ENCODE results near the gene FOLR1.

FOLR1 gene

GRCh38 chr11:72232260-72233055 is 40.5 kb downstream of the FOLR1 start:
- H3K9me2 ChIP-seq (replicated peaks; ENCODE audit: insufficient read depth, low read length), result no peaks in the 10 kb centered on the region
- TF ChIP-seq EZH2 (optimal IDR thresholded peaks at IDR 0.05; ENCODE audit: low read depth, low read length) (no peak), EZH2phosphoT487 (IDR thresholded peaks at IDR 0.05; ENCODE audit: low read length) (no peak)
- TF ChIP-seq, protein P1, sequence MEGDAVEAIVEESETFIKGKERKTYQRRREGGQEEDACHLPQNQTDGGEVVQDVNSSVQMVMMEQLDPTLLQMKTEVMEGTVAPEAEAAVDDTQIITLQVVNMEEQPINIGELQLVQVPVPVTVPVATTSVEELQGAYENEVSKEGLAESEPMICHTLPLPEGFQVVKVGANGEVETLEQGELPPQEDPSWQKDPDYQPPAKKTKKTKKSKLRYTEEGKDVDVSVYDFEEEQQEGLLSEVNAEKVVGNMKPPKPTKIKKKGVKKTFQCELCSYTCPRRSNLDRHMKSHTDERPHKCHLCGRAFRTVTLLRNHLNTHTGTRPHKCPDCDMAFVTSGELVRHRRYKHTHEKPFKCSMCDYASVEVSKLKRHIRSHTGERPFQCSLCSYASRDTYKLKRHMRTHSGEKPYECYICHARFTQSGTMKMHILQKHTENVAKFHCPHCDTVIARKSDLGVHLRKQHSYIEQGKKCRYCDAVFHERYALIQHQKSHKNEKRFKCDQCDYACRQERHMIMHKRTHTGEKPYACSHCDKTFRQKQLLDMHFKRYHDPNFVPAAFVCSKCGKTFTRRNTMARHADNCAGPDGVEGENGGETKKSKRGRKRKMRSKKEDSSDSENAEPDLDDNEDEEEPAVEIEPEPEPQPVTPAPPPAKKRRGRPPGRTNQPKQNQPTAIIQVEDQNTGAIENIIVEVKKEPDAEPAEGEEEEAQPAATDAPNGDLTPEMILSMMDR (IDR thresholded peaks at IDR 0.05; ENCODE audit: low read length), result no peak
- no peaks in the 10 kb centered on the region for H3K9me3 ChIP-seq (replicated peaks; ENCODE audit: insufficient read depth, low read length)
- H3K9ac ChIP-seq (ENCODE audit: low read length), result no peak overlapping the region
- H3K4me2 ChIP-seq (ENCODE audit: low read depth, low read length), result no peak overlapping the region
- no peak overlapping the region for H3K27ac ChIP-seq (ENCODE audit: low read length)
- no peak overlapping the region for H3K4me3 ChIP-seq (ENCODE audit: low read length)
- no peaks in the 10 kb centered on the region for H3F3A ChIP-seq (ENCODE audit: insufficient read depth, low read length)
- H3K27me3 ChIP-seq (replicated peaks; ENCODE audit: insufficient read depth, low read length), result no peaks in the 10 kb centered on the region
- no peaks in the 10 kb centered on the region for H3K36me3 ChIP-seq (replicated peaks; ENCODE audit: insufficient read depth, low read length)
- H4K20me1 ChIP-seq (ENCODE audit: insufficient read depth, low read length), result no peaks in the 10 kb centered on the region
- no peaks in the 10 kb centered on the region for H3K4me1 ChIP-seq (ENCODE audit: low read length)
- no peak for DNase-seq
- H3K79me2 ChIP-seq (ENCODE audit: low read length), result no peaks in the 10 kb centered on the region
- H2AFZ ChIP-seq (ENCODE audit: low read length), result no peak overlapping the region

DNA sequence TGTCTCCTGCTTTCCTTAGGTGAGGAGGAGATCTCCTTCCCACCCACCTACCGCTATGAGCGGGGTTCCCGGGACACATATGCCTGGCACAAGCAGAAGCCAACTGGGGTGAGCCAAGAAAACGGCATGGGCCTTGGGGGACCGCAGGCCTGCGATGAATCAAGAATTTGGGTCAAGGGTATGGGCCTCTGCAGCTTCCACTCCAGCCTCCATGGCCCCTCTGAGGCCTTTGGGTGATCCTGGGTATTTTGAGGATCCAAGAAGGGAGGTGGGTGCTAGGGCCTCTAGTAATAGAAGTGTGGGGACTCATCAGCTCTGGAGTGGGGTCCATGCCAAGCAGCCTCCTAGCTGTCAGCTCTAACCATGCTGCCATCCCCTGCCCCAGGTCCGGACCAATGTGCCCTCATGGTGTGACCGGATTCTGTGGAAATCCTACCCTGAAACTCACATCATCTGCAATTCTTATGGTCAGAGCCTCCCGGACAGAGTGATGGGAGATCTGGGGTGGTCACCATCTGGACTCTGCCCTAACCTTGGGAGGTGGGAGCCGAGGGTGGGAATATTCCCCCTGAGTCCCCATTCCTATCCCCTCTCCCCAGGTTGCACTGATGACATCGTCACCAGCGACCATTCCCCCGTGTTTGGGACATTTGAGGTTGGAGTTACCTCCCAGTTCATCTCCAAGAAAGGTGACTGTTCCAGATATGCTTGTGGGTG is 41.3 kb downstream of the FOLR1 start:
- Histone ChIP-seq H2AFZ (ENCODE audit: low read length) (no peak overlapping the region), H3K36me3 (replicated peaks; ENCODE audit: insufficient read depth, low read length) (no peaks in the 10 kb centered on the region), H3K4me2 (ENCODE audit: low read depth, low read length) (no peak overlapping the region), H3K9me2 (replicated peaks; ENCODE audit: insufficient read depth, low read length) (no peaks in the 10 kb centered on the region), H3K79me2 (ENCODE audit: low read length) (no peaks in the 10 kb centered on the region), H3K27ac (ENCODE audit: low read length) (no peak overlapping the region), H3K27me3 (replicated peaks; ENCODE audit: insufficient read depth, low read length) (no peaks in the 10 kb centered on the region), H3K9me3 (replicated peaks; ENCODE audit: insufficient read depth, low read length) (no peaks in the 10 kb centered on the region), H3F3A (ENCODE audit: insufficient read depth, low read length) (no peaks in the 10 kb centered on the region), H4K20me1 (ENCODE audit: insufficient read depth, low read length) (no peaks in the 10 kb centered on the region), H3K9ac (ENCODE audit: low read length) (no peak overlapping the region), H3K4me3 (ENCODE audit: low read length) (no peak overlapping the region), H3K4me1 (ENCODE audit: low read length) (no peaks in the 10 kb centered on the region)
- TF ChIP-seq, protein P1 (IDR thresholded peaks at IDR 0.05; ENCODE audit: low read length), result no peak
- no peak for TF ChIP-seq EZH2 (optimal IDR thresholded peaks at IDR 0.05; ENCODE audit: low read depth, low read length)
- no peak for TF ChIP-seq EZH2phosphoT487 (IDR thresholded peaks at IDR 0.05; ENCODE audit: low read length)
- no peak for DNase-seq

DNA sequence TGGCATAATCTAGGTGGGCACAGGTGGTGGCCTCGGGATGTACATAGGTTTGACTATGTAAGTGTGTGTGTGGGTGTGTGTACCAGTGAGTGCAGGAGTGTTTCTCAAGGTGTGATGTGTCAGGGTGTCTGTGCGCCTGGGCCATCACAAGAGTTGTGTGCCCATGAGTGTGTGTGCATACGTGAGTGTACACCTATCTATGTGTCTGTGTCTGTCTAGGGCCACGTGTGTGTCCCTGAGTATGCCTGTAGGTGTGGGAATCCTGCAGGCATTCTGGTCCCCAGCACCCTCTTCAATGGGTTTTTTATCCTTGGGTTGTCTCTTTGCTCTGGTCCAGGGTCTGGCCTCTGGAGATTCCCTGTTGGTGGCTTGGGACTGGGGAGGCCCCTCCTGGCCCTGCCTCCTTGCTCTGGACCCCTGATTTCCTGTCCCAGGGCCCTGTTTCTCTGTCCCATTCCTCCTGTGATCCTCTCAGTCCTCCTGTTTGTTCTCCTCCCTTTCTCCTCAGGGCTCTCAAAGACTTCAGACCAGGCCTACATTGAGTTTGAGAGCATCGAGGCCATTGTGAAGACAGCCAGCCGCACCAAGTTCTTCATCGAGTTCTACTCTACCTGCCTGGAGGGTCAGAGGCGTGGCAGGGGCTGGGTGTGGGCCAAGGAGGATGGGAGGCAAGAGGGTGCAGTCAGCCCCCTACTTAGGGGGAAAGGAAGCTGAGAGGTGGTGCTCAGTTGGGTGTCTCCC is 42.0 kb downstream of the FOLR1 start:
- TF ChIP-seq, protein P1 (IDR thresholded peaks at IDR 0.05; ENCODE audit: low read length), result no peak
- TF ChIP-seq EZH2 (optimal IDR thresholded peaks at IDR 0.05; ENCODE audit: low read depth, low read length), result no peak
- no peak for TF ChIP-seq EZH2phosphoT487 (IDR thresholded peaks at IDR 0.05; ENCODE audit: low read length)

More for the DNA sequence above, 42.0 kb downstream of the FOLR1 start:
- H3K4me2 ChIP-seq (ENCODE audit: low read depth, low read length), result no peak overlapping the region
- H3F3A ChIP-seq (ENCODE audit: insufficient read depth, low read length), result no peaks in the 10 kb centered on the region
- H3K36me3 ChIP-seq (replicated peaks; ENCODE audit: insufficient read depth, low read length), result no peaks in the 10 kb centered on the region
- H3K9ac ChIP-seq (ENCODE audit: low read length), result no peak overlapping the region
- no peak overlapping the region for H3K27ac ChIP-seq (ENCODE audit: low read length)
- no peaks in the 10 kb centered on the region for H3K9me3 ChIP-seq (replicated peaks; ENCODE audit: insufficient read depth, low read length)
- H3K79me2 ChIP-seq (ENCODE audit: low read length), result no peaks in the 10 kb centered on the region
- no peaks in the 10 kb centered on the region for H4K20me1 ChIP-seq (ENCODE audit: insufficient read depth, low read length)
- H3K9me2 ChIP-seq (replicated peaks; ENCODE audit: insufficient read depth, low read length), result no peaks in the 10 kb centered on the region
- DNase-seq, result no peak
- no peak overlapping the region for H3K4me3 ChIP-seq (ENCODE audit: low read length)
- H2AFZ ChIP-seq (ENCODE audit: low read length), result no peak overlapping the region
- peaks cover 2% of the 10 kb centered on the region; the same call in 1 of the 2 replicates for H3K27me3 ChIP-seq (replicated peaks; ENCODE audit: insufficient read depth, low read length)
- no peaks in the 10 kb centered on the region for H3K4me1 ChIP-seq (ENCODE audit: low read length)

Data from MM.1S (cell line).